HEK293 (cell line): ENCODE results near the gene RPS10.

Source experiments
- KLF7 ChIP-seq: fragments of 450-650 bp; formaldehyde crosslinking; IDR thresholded peaks from 2 replicates; pipeline ENCODE4 v1.5.1; 2016; ENCODE audit warnings: missing biosample characterization, missing genetic modification characterization, borderline replicate concordance
- SP2 ChIP-seq: fragments of 450-650 bp; formaldehyde crosslinking; IDR thresholded peaks from 2 replicates; pipeline ENCODE4 v1.5.1; 2016; ENCODE audit warnings: missing biosample characterization, missing genetic modification characterization
- ZBTB49 ChIP-seq: fragments of 450-650 bp; formaldehyde crosslinking; IDR thresholded peaks from 2 replicates; pipeline ENCODE4 v1.5.1; 2016; ENCODE audit warnings: missing biosample characterization, missing genetic modification characterization, low read depth
- ZNF10 ChIP-seq: fragments of 450-650 bp; formaldehyde crosslinking; IDR thresholded peaks from 2 replicates; pipeline ENCODE4 v1.5.1; 2017; ENCODE audit warnings: missing biosample characterization, missing genetic modification characterization
- TF ChIP-seq, protein P1 (sequence below): fragments of 450-650 bp; formaldehyde crosslinking; IDR thresholded peaks from 2 replicates; pipeline ENCODE4 v1.5.1; 2017; ENCODE audit warnings: missing biosample characterization, missing genetic modification characterization
- TF ChIP-seq, protein P2 (sequence below): fragments of 450-650 bp; formaldehyde crosslinking; IDR thresholded peaks from 2 replicates; pipeline ENCODE4 v1.5.1; 2016; ENCODE audit warnings: missing biosample characterization, missing genetic modification characterization
- TF ChIP-seq, protein P3 (sequence below): fragments of 450-650 bp; IDR thresholded peaks from 2 replicates; pipeline ENCODE4 v1.5.1; 2018; ENCODE audit warnings: missing biosample characterization, missing genetic modification characterization

- TF ChIP-seq, protein P1, sequence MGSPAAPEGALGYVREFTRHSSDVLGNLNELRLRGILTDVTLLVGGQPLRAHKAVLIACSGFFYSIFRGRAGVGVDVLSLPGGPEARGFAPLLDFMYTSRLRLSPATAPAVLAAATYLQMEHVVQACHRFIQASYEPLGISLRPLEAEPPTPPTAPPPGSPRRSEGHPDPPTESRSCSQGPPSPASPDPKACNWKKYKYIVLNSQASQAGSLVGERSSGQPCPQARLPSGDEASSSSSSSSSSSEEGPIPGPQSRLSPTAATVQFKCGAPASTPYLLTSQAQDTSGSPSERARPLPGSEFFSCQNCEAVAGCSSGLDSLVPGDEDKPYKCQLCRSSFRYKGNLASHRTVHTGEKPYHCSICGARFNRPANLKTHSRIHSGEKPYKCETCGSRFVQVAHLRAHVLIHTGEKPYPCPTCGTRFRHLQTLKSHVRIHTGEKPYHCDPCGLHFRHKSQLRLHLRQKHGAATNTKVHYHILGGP (tag by site-specific recombination), result no peak
- no peak for TF ChIP-seq ZBTB49
- no peak for TF ChIP-seq KLF7 (tag by site-specific recombination)
- TF ChIP-seq, protein P2, sequence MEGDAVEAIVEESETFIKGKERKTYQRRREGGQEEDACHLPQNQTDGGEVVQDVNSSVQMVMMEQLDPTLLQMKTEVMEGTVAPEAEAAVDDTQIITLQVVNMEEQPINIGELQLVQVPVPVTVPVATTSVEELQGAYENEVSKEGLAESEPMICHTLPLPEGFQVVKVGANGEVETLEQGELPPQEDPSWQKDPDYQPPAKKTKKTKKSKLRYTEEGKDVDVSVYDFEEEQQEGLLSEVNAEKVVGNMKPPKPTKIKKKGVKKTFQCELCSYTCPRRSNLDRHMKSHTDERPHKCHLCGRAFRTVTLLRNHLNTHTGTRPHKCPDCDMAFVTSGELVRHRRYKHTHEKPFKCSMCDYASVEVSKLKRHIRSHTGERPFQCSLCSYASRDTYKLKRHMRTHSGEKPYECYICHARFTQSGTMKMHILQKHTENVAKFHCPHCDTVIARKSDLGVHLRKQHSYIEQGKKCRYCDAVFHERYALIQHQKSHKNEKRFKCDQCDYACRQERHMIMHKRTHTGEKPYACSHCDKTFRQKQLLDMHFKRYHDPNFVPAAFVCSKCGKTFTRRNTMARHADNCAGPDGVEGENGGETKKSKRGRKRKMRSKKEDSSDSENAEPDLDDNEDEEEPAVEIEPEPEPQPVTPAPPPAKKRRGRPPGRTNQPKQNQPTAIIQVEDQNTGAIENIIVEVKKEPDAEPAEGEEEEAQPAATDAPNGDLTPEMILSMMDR, result no peak
- no peak for TF ChIP-seq ZNF10
- TF ChIP-seq, protein P3, sequence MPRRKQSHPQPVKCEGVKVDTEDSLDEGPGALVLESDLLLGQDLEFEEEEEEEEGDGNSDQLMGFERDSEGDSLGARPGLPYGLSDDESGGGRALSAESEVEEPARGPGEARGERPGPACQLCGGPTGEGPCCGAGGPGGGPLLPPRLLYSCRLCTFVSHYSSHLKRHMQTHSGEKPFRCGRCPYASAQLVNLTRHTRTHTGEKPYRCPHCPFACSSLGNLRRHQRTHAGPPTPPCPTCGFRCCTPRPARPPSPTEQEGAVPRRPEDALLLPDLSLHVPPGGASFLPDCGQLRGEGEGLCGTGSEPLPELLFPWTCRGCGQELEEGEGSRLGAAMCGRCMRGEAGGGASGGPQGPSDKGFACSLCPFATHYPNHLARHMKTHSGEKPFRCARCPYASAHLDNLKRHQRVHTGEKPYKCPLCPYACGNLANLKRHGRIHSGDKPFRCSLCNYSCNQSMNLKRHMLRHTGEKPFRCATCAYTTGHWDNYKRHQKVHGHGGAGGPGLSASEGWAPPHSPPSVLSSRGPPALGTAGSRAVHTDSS (tag by site-specific recombination), result no peak
- TF ChIP-seq SP2 (tag by site-specific recombination), result no peak
Measured at GRCh38 chr6:34393966-34394305, 31.9 kb downstream of the RPS10 start.
